ENCODE measurements around the gene FBXW7. TPM values are rescaled to one million over a fixed set of nuclear protein-coding genes. Genes with fewer than 3 reads are reported as not detected.

FBXW7 gene
- total RNA-seq, 1 donor from 2014 or later: 59.4 TPM

GRCh38 chr4:152456609-152457008, 79.3 kb downstream of the FBXW7 start:
- DNase-seq (no peak), ATAC-seq (no peak)
- intact Hi-C loops (cut with micrococcal nuclease): no loop called here

- no peak for ATAC-seq
- DNase-seq: no peak
- intact Hi-C loops (cut with micrococcal nuclease): no loop called here
Measured at GRCh38 chr4:152455311-152455710, 80.6 kb downstream of the FBXW7 start.

GRCh38 chr4:152454398-152455011, 81.4 kb downstream of the FBXW7 start:
- DNase-seq (no peak), ATAC-seq (no peak)
- intact Hi-C loops (cut with micrococcal nuclease): no loop called here

GRCh38 chr4:152451496-152451895, 84.4 kb downstream of the FBXW7 start:
- intact Hi-C loops (cut with micrococcal nuclease): no loop called here
- ATAC-seq (no peak), DNase-seq (no peak)

- ATAC-seq (no peak), DNase-seq (no peak)
- intact Hi-C loops (cut with micrococcal nuclease): no loop called here
Measured at GRCh38 chr4:152448854-152449253, 87.0 kb downstream of the FBXW7 start.

GRCh38 chr4:152448038-152448707, 87.7 kb downstream of the FBXW7 start:
- DNase-seq (no peak), ATAC-seq (no peak)
- intact Hi-C loops (cut with micrococcal nuclease): no loop called here

GRCh38 chr4:152443859-152444258, 92.0 kb downstream of the FBXW7 start:
- ATAC-seq (no peak), DNase-seq (no peak)
- intact Hi-C loops (cut with micrococcal nuclease): no loop called here

GRCh38 chr4:152437561-152437960, 98.3 kb downstream of the FBXW7 start:
- ATAC-seq (no peak), DNase-seq (no peak)
- intact Hi-C loops (cut with micrococcal nuclease): no loop called here

- intact Hi-C loops (cut with micrococcal nuclease): no loop called here
- DNase-seq (no peak), ATAC-seq (no peak)
Measured at GRCh38 chr4:152436384-152436783, 99.5 kb downstream of the FBXW7 start.

- intact Hi-C loops (cut with micrococcal nuclease): no loop called here
- ATAC-seq (no peak), DNase-seq (no peak)
Measured at GRCh38 chr4:152434011-152434410, 101.9 kb downstream of the FBXW7 start.

GRCh38 chr4:152431784-152432183, 104.1 kb downstream of the FBXW7 start:
- ATAC-seq (no peak), DNase-seq (no peak)
- intact Hi-C loops (cut with micrococcal nuclease): no loop called here

- ATAC-seq (no peak), DNase-seq (no peak)
- intact Hi-C loops (cut with micrococcal nuclease): no loop called here
Measured at GRCh38 chr4:152431291-152431690, 104.6 kb downstream of the FBXW7 start.

GRCh38 chr4:152430507-152430906, 105.4 kb downstream of the FBXW7 start:
- DNase-seq (no peak), ATAC-seq (no peak)
- intact Hi-C loops (cut with micrococcal nuclease): no loop called here

GRCh38 chr4:152427981-152428380, 107.9 kb downstream of the FBXW7 start:
- ATAC-seq (no peak), DNase-seq (no peak)
- intact Hi-C loops (cut with micrococcal nuclease): no loop called here

GRCh38 chr4:152424977-152425376, 110.9 kb downstream of the FBXW7 start:
- intact Hi-C loops (cut with micrococcal nuclease): no loop called here
- DNase-seq (no peak), ATAC-seq (no peak)

GRCh38 chr4:152424396-152424795, 111.5 kb downstream of the FBXW7 start:
- intact Hi-C loops (cut with micrococcal nuclease): no loop called here
- DNase-seq (no peak), ATAC-seq (no peak)

- intact Hi-C loops (cut with micrococcal nuclease): no loop called here
- DNase-seq: no peak
- no peak for ATAC-seq
Measured at GRCh38 chr4:152422817-152423320, 113.0 kb downstream of the FBXW7 start.

GRCh38 chr4:152421576-152421975, 114.3 kb downstream of the FBXW7 start:
- DNase-seq (no peak), ATAC-seq (no peak)
- intact Hi-C loops (cut with micrococcal nuclease): no loop called here

GRCh38 chr4:152419809-152420208, 116.1 kb downstream of the FBXW7 start:
- intact Hi-C loops (cut with micrococcal nuclease): no loop called here

GRCh38 chr4:152417673-152418072, 118.2 kb downstream of the FBXW7 start:
- intact Hi-C loops (cut with micrococcal nuclease): no loop called here
- DNase-seq (no peak), ATAC-seq (no peak)

More at GRCh38 chr4:152419809-152420208, 116.1 kb downstream of the FBXW7 start:
- DNase-seq: no peak
- no peak for ATAC-seq

- DNase-seq (no peak), ATAC-seq (no peak)
- intact Hi-C loops (cut with micrococcal nuclease): no loop called here
Measured at GRCh38 chr4:152415980-152416379, 119.9 kb downstream of the FBXW7 start.
